Glomerular visceral epithelial cell (primary cell): ENCODE results near the gene RAB2B.
A peak's percentile ranks its signal among the peaks of the same experiment; 100 is the strongest.

Experiments used
- DNase-seq: peaks from one replicate; pipeline ENCODE4 v3.0.0-alpha.2; 2016; ENCODE audit errors: extremely low spot score

Gene RAB2B

DNA sequence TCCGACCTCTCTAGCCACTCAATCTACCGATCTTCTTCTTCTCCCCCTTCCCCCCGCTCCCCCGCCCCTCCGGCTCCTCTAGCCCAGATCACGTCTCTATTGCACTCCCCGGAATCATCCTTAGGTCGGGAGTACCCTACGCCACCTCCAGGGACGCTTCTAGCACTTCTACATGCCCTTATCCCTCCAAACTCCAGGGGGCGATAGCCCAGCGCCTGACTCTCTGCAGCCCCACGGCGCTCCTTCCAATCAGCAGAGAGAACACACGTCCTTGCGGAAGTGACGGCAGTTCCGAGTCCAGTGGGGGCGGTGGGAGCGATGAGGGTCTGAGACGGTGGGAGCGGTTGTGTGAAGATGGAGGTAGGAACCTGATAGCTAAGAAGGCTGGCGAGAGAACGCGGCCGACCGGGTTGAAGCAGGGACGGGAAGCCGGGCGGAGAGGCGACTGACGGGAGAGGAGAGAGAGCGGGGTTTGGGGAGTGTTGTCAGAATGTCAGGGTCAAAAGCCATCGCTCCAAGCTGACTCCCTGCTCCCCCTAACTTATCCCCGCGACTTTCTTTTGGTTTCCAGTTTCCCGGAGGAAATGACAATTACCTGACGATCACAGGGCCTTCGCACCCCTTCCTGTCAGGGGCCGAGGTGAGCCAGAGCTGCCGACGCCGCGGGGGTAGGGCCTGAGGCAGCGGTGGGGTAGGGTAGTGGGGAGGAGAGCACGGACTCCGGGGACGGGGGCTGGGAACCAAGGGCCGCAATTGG lies at the start of gene RAB2B, which contains the start of gene TOX4:
TSS of gene RAB2B (minus strand) at position 35 of the 757 bp plus-strand sequence. CDS start 87 bp downstream, outside the sequence.
TSS of gene TOX4 (plus strand) at position 271 of the 757 bp plus-strand sequence. CDS start at position 355, 84 bp downstream.
- peak; percentile 99 for DNase-seq

DNA sequence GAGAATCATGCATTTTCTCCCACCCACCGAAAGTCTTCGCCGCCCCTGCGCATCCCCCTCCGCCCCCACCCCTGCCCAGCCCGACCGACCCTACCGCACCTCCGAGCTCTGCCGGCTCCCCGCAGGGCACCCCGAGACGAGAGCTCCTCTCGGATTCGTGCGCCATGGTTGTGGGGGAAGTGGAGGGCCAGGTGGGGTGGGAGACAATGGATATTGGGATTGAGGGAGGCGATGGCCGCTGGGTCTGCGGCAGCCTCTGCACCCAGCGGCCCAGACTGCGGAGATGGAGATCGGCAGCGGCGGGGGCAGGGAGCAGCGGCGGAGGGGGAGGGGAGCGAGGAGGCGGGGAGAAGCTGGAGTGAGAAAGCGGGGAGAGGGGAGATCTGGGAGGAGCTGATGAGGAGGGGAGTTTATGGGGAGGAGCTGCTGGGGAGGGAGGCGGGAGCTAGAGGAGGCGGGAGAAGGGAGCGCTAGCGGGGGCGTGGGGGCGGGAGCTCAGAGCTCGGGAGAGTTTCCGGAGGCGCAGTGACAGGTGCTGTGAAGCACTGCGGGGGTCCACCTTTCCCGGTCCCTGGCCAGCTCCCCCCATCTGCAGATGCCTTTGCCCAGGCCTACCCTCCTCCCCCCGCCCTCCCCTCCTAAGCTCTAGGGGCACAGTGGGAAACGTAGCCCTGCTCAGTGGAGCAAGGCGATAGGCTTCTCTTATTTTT lies 49.4 kb upstream of the RAB2B start, which contains the start of gene SALL2:
TSS of gene SALL2 (minus strand) at position 385 of the 710 bp plus-strand sequence. CDS start at position 166, 219 bp downstream.
- DNase-seq: peak; percentile 82

DNA sequence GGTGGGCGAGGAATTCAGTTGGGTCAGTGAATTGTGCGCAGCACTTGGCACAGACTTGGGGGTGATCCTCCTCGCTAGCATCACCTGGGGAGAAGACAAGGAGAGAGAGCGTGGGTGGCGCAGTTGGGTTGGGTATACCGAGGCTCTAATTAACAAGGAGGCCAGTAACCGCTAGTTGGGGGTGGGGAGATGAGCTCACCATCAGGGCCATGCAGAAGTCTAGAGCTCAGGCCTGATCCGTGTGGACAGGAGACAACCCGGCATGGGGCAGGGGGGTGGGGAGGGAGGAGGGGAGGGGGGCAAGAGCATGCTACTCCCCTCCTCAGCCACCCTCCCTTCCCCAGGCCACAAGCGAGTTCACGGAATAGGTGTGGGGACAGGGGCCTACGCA lies 48.8 kb upstream of the RAB2B start:
- DNase-seq: peak; percentile 12

GRCh38 chr14:21524575-21525490 lies 48.1 kb upstream of the RAB2B start:
- no peak for DNase-seq

GRCh38 chr14:21523203-21523602 lies 46.4 kb upstream of the RAB2B start:
- DNase-seq: no peak

DNA sequence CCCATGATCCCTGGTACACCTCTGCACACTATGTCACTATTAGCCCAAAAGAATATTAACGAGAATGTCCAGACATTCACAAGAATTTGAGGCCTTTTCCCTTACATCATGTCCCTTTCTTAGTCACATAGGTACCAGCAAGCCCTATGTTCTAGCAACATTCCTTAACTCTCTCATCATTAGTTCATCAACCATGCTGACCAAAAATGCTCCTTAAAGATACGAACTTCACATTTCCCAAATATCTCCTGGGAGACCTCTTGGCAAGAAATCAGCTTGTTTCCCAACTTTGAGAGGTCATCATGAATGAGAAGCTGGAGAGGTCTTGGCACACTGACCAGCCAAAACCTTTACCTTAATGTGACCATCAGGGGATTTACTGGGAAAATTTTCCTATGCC lies 44.7 kb upstream of the RAB2B start:
- DNase-seq: peak; percentile 68

DNA sequence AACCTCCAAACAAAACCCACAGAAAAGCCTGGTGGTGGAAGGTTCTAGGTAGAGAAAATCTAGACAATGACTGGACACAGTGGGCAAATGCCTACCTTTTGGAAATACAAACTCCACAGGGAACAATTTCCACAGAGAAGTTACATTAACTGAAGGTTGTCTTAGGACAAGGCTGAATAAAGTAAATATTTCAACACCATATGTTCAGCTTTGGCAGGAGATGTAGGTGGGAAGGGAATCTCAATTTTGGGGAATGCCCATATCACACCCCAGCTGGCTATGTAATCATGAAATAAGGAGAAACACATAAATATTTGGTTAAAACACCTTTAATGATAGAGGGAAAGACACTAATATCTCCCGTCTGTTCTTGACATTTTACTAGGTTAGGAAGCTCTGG lies 44.0 kb upstream of the RAB2B start:
- DNase-seq: no peak

DNA sequence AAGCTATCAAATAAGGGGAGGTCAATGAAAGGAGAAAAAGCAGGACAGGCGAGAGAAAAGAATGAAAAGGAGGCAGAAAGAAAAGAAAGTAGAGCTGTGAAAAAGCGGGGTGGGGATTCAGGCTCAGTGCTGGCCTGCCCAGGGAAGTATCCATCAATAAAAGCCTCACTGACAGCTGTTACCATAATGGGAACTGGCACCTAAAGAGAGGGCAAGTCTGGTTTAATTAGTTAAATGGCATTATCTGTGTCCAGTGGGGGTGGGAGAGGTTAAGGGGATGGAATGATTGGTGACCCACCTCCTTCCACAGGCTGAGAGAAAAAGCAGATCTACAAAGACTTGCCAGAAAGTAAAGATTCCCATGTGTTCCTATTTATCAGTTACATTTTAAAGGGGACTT lies 42.0 kb upstream of the RAB2B start:
- no peak for DNase-seq

DNA sequence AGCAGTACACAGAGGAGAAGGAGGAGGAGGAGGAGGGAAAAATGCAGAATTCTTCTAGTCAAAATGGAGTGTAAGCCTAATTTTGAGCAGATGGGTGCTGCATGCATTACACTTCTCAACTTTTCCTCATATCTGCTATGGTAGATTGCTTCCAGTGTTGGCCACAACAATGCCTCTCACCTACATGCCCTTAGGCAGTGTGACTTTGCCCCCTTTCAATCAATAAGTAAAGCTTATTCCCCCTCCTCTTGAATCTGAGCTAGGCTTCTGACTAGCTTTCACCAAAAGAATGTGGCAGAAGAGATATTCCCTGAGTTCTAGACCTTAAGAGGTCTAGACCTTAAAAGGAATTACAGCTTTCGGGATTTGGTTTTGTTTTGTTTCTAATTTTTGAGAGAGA lies 37.6 kb upstream of the RAB2B start:
- no peak for DNase-seq

GRCh38 chr14:21510735-21511657 lies 34.2 kb upstream of the RAB2B start, which contains the start of gene METTL3:
Gene METTL3 (minus strand): TSS chr14:21511340. CDS start chr14:21511223, 117 bp downstream.
- DNase-seq: peak; percentile 99

GRCh38 chr14:21509432-21510143 lies 32.8 kb upstream of the RAB2B start:
- DNase-seq: no peak

- DNase-seq: no peak
Measured at GRCh38 chr14:21506557-21506956, 29.8 kb upstream of the RAB2B start.

- DNase-seq: no peak
Measured at GRCh38 chr14:21505012-21505553, 28.3 kb upstream of the RAB2B start.

GRCh38 chr14:21503376-21503775 lies 26.6 kb upstream of the RAB2B start:
- DNase-seq: no peak

- no peak for DNase-seq
Measured at GRCh38 chr14:21501568-21501967, 24.8 kb upstream of the RAB2B start.

DNA sequence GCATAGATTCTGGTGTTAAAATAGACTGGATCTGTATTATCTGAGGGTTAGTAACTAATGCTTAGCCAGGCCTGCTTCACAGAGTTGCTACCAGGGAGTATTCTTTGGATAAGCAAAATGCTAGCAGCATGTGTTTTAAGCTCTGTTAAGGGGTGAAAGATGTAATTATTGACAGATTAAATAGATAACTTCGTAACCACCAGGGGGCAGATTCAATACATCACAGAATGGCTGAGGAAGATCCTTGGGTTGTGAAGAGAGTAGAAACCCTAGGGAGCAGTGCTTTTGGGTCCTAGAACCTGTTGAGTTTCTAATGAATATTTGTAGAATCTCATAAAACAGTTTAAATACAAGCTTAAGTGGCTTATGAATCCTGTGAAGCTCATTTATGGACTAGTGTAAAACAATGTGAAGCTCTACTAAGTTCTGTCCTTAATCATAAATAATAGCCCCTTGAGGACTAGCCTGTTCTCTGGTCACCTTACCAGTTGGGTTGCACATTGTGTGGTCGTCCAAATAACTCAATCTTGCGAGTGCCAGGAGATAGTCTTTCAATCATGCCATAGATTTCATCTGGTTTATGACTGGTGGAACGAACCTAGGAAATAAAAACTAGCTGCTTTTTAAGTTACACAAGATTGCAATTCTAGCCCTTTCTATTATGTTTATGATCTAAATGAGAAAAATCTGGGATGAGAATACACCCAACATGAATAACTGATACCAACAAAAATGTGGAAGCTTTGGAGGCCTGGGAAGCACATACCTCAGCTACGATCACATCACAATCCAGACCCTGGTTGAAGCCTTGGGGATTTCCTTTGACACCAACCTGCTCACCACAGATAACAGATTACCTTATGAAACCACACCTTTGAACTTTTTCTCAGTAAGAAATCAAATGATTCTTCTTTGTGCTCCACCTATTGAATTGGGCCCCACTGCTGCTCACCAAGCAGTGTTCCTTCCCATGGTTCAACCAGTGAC lies 22.1 kb upstream of the RAB2B start:
- DNase-seq: peak; percentile 54

- DNase-seq: no peak
Measured at GRCh38 chr14:21496453-21496852, 19.7 kb upstream of the RAB2B start.
